GM19467 (cell line): ENCODE results near the gene RGPD5.
"Not testable (repeated sequence)": the region's sequence is repeated elsewhere in the genome, so short reads cannot be mapped to it uniquely, and the experiment has no call there.

Experiments used
- ATAC-seq: cut with Tn5 transposase; IDR thresholded peaks from one replicate; pipeline ENCODE4 v1.9.1; 2021; ENCODE audit warnings: mild to moderate bottlenecking, moderate library complexity; ENCODE audit not compliant: unreplicated experiment

Gene RGPD5

DNA sequence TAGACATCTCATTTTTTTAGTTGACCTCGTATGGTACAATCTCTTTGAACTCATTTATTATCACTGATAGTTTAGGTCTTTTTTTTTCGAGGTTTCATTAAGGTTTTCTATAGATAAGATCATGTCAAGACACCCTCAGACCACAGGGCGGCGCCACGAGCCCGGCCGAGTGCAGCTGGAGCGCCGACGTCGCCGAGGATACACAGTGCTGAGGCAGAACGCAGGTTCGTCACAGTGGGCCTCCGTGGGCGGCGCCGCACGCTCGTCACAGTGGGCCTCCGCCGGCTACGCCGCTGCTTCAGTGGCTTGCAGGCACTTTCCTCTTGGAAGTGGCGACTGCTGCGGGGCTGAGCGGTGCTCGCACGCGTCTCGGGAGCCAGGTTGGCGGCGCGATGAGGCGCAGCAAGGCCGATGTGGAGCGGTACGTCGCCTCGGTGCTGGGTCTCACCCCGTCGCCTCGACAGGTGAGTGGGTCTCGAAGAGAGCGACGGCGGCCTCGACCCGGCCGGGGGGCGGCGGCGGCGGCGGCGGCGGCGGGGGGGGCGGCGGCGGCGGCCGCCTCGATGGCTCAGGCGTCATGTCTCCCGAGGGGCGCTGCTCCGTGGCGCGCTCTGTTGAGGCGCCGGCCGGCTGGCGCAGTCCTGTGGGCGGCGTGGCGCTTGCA lies at the start of gene RGPD5:
Gene RGPD5, plus strand, starts transcription at position 232 of the 664 bp plus-strand sequence. Its CDS starts 161 bp downstream, at position 393.
- ATAC-seq, result peak; percentile 97

DNA sequence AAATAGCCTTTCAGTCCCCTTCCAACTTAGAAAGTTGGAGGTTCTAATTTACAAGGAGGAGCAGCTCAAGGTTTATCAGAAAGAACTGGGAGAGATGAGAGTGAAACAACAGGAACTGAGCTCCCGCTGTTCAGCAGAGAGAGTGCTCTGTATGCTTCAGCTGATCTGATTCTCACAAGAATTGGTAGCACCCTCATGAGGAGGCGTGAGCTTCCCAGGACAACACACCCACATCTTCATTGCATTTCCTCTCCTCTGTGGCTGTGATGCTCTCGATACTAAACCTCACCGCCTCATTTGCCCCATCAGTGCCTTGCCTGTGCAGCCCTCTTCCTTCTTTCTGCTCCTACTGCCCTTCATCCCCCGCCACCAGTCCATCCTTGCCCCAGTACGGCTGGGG lies 42.5 kb upstream of the RGPD5 start:
- not testable (repeated sequence) for ATAC-seq

DNA sequence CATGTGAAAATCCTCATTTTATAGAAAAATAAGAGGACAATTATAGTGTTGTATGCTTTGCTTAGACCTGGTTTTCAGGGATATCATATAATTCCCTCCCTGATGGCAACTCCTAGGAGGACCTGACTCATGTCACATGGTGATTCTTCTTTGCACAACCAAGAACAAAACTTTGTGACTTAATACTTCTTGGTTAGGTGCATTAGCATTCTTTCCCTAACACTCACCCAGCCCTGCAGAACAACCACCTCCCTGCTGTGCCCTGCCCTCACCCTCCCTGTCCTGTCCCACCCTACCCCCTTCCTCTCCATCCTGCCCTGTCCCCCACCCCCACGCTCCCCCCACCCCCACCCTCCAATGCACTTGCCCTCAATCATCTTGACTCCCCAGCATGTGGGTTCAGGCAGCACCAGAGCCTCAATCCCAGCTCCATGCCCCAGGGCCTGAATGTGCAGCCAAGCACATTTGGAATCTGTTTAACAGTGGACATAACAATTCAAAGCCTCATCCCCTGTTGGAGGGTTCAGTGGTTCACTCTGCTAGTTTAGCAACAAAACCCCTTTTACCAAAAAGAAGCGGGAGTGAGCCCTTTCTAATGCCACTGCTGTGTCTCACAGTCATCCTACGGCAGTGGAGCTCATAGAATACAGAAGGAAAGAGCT lies 36.8 kb upstream of the RGPD5 start:
- not testable (repeated sequence) for ATAC-seq

DNA sequence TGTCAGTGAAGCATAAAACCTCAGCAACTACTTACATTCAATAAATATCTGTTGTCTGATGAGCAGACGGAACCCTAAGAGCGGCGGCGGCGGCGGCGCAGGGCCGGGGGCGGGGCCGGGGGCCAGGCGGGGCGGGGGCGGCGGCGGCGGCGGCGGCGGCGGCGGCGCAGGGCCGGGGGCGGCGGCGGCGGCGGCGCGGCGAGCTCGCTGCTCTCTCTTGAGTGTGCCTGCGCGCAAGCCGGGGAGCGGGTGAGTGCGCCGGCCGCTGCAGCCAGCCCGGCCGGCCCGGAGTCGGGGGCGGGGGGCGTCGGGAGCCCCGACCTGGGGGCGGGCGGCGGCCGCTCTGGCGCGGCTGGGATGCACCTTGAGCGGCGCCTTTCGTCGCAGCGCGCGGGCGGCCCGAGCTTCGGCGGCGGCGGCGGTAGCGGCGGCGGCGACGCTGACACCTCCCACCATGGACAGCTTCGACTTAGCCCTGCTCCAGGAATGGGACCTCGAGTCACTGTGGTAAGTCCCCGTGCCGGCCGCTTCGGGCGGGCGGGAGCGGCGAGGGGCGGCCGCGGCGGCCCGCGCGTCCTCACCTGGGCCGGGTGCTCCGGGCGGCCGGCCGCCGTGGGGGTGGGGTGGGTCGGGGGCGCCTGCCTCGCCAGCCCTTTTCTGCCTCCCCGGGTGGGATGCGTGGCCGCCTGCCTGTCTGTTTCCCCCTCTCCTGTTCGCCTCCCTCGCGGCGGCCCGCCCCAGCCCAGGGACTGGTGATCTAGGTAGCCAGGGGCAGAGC lies 33.7 kb upstream of the RGPD5 start:
- not testable (repeated sequence) for ATAC-seq

DNA sequence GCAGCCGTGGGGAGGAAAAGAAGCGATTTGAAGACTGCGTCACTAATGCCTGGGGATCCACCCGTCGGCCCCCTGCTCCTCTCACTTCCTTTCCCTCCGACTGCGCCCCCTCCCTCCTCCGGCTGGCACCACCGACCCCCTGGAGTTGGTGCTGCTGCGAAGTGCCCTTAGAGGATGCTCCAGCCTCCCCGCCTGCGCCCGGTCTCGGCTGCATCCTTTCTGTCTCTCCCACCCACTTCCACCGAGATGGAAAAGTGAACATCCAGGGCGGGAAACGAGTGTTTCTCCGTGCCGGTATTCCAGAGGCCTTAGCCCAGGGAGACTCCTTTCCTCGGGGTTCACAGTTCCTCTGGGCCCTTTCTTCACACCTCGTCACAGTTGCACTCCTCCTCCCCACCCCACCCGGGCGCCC lies 33.1 kb upstream of the RGPD5 start:
- ATAC-seq, result not testable (repeated sequence)

DNA sequence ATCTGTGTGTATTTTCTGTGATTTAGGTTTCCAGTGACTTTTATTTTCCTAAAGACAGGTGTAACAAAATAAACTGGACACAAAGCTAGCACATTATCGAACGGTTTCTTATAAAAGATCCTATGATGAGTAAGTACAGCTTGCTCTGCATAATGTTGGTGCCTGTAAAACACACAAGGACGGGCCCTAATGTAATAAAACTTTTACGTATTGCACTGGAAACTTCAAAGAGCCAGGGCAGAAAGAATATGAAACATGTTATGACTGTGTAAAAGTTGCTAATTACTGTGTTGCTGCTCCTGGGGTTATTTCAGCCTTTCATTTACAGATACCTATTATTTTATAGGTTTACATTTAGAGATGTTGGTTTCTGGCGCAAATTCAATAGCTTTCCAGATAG lies 32.1 kb upstream of the RGPD5 start:
- not testable (repeated sequence) for ATAC-seq

DNA sequence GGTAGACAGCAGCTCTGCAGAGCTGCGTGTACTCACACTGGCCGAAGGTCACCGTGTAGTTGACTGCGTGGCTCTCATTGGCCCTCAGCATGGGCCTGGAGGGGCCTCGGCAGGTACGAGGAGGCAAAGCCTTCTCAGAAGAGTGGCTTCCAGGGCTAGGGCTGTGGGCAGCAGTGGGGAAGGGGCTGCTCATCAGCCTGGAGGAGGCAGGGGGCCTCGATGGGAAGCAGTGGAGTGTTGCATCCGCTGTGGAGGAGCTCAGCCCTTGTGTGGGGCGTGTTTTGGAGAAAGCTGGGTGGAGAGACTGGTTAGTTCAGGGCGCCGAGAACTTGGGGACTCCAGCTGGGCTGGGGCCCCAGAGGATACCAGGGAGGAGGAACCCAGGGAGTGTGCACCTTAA lies 28.0 kb upstream of the RGPD5 start:
- not testable (repeated sequence) for ATAC-seq

DNA sequence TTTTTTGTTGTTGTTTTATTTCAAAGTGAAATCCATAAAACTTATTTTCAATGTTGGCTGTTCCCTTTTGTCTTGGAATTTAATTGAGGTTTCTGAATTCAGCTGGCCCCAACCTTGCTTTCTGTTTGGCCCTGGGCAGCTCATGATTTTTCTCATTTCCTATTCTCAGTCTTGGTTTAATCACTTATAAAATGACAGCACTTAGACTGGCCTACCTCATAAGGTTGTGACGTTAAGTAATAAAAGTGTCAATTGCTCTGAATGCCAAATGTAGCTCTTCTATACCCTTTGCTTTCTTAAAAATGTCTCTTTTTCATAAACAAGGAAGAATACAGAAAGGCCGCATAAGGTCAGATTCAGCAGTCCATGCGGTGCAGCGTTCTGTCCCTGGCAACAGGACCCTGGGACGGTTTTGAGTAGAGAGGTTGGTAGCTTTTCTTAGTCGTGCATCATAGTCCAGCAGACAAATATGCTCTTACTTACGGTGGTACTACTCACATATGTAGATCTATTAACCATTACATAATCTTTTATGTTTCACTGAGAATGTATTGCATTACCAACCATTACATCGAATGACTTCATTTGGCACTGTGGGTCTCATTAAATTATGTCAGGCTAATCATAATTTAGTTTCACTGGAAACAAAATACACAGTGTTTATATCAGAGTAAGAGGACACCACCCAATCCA lies 27.1 kb upstream of the RGPD5 start:
- ATAC-seq, result not testable (repeated sequence)

DNA sequence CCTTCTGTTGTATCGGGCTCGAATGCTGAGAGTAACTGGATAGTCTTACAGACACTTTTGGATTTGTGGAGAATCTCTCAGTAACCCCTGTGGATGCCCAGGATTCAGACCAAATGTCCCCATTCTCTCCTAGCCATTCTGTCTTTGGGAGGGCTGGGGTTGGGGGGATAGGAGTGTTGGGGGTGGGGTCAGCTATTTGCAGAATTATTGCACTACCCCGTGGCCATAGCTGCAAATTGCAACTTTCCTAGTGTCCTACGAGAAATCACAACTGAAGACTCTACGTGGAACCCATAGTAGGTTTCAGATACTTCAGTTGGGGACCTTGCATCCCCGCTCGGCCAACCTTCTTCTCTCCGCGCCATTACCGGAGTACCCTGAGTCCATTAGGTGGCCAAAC lies 25.2 kb upstream of the RGPD5 start:
- not testable (repeated sequence) for ATAC-seq

DNA sequence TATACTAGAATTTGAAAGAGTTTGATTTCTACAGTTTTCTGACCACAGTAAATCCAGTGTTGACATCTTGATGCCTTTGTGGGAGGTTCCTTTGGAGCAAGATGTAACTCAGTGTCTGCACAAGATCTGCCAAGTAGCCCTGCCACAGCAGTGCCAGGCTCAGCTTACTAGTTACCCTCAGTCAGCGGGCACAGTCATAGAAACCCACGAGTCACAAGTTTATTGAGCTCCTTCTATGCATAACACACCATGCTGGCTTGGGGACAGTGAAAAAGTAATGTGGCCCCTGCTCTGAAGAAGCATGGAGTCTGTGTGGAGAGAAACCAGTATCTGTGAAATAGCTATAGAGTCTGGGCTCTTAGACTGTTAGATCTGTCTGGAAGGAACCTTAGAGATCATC lies 15.0 kb upstream of the RGPD5 start:
- not testable (repeated sequence) for ATAC-seq

DNA sequence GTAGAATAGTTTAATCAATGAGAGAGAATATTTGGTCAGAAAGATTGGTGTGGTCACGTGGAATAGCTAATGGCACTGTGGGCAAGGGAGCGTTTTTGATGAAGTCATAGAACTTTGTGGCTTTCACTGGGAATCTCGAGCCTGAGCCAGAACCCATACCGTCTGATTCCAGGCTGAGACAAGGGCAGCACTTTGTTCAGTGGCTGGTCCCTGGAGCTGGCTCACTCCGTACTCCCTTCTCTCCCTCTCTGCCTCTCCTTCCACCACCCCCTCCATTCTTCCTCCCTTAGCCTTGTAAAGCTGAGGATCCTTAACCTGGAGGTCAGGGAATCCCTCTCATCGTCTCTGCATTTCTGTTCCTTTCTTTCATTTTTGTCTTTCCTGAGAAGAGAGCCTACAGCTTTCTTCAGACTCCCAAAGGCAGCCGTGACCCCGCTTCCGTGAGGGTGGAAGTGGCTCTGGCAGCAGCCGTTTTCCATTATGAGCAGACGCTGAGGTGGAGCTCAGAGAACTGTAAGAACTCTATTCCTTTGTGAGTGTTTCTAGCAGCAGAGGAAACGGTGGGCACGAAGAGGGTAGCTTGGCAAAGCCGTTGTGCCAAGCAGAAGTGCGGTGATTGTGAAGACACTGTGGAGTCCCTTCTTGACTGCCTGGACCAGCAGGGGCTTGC lies 12.8 kb upstream of the RGPD5 start:
- ATAC-seq, result not testable (repeated sequence)

DNA sequence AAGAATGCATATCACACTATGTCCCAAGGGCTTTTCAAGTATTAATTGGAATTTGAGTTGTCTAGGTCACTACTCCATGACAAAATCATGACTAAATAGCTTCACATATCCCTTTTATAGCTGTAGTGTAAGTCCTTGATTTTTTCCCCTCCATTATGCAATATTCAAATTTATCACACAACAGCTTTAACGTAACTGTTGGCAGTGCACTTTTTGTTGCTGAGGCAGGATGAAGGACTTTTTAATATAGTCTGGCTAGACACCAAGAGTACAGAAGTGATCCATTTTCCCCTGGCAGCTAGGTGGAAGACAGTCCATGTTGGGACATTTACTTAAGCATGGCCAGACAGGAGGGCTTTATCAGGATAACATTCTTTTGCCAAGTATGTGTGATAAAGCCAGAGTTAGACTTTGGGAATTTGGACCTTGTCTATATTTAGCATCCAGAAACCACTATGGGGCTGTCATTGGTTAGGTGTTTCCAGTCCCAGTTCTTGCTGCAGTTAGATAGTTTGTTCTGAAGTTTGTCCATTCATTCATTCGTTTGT lies 11.6 kb upstream of the RGPD5 start:
- not testable (repeated sequence) for ATAC-seq

DNA sequence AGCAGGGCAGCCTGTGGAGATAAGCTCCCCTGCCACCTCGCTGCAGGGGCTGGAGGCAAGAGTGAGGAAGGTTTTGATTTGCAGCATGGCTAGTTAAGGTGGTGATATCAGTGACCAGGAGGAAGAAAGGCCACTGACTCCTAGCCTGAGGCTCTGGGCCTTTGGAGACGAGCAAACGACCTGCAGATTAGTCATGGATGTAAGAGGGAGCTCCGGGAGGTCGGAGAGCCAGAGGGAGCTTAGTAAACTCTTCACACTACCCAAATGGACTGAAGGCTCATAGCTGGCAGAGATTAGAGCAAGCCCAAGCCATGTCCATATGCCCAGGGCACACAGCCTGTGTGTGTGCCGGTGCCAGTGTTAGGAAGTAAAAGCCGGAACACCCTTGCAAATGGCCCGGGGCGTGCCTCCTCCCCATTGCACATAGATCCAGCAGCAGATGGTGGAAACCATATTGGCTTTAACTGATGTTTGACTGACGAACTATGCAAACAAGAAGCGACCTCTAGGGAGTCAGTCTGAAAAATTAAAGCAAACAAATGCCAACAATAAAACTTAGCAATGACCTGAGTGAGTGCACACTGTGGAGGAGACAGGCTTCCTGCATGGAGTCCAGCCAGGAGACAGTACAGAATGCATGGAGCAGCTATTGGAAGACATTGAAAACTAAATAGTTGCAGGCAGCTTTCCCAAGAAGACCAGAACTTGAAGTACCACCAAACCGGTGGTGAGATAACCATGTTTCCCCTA lies 2.4 kb upstream of the RGPD5 start:
- ATAC-seq, result not testable (repeated sequence)

DNA sequence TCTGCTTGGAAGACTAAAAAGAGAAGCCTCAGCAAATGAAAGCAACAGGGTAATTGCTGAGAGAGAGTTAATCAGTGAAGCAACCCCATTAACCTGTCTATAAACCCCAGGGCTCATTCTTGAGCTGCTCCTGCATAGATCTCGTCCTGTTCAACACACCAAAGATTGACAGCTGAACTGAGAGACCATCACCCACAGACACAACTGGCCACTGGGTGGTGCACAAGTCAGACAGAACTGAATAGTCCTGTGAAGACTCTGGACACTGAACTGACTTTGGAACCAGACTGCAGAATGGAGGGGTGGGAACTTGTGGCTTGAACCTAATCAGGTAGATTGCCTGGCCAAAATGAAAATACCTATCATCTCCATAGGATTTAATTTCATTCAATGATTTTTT lies 1.4 kb upstream of the RGPD5 start:
- ATAC-seq, result not testable (repeated sequence)

DNA sequence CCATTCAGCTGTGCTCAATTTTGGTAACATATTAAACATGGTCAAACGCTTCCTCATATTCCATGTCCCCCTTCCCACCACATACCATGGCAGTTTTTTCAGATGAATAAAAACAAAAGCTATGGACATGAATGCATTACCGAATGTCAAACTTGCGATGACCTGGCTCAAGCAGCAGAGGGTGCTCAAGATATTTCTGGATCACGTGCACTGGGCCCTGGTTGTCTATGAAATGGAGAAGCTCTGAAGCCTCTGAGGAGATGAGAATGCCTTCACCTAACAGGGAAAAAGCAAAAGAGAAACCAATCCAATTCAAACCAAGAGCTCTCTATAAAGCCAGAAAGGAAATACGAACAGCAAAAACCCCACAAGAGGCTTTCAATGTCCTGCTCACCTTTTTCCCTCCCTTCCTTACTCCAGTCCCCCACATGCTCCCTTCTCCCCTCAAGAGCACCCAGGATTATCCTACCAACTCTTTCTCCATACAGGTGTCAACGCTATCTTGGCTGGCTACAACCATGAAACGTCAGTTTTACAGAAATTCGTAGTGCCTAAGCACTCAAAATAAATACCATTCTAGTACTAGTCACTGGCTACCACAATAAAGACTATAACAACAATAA lies 77.1 kb downstream of the RGPD5 start:
- peak; percentile 82 for ATAC-seq

DNA sequence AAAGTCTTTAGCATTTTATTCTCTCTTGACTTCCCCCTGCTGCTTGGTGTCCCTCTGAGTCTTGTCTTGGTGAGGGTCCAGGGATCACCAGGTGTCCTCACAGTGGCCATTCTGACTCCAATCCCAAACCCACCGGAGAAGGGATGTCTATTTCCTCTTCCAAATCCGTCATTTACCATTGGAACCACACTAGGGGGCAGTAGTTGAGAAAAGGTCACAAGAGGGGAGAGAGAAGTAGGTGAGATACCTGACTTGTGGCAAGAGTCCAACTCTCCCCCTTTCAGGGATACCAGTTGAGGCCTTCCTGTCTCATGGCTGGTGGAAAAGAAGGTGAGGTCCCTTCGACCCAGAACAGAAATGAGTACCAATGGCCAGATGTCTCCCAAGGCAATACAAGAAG lies 82.5 kb downstream of the RGPD5 start:
- ATAC-seq, result not testable (repeated sequence)

DNA sequence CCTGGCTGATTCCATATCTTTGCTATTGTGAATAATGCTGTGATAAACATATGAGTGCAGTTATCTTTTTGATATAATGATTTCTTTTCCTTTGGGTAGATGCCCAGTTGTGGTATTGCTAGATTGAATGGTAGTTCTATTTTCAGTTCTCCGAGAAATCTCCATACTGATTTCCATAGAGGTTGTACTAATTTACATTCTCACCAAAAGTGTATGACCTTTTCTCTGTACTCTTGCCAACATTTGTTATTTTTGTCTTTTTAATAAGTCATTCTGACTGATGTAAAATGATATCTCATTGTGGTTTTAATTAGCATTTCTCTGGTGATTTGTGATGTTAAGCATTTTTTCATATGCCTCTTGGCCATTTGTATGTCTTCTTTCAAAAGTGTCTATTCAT lies 88.0 kb downstream of the RGPD5 start:
- ATAC-seq, result not testable (repeated sequence)

DNA sequence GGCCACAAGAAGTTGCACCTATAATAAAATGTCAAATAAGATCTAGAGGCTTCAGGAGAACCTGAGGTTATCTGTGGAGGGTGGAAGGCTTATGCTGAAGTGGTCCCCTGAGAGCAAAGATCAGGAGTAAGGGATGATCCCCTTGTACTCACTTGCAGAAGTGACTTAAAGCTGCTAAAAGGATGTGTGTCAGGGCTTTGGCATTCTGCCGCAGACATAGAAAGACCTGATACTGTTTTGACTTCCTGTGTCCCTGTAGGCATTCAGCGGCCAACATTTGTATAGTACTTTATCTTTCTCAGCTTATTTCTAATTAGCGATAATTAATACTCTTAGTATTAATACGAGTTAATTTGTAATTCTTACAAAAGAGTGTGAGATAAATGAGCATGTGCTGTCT lies 94.3 kb downstream of the RGPD5 start:
- not testable (repeated sequence) for ATAC-seq

DNA sequence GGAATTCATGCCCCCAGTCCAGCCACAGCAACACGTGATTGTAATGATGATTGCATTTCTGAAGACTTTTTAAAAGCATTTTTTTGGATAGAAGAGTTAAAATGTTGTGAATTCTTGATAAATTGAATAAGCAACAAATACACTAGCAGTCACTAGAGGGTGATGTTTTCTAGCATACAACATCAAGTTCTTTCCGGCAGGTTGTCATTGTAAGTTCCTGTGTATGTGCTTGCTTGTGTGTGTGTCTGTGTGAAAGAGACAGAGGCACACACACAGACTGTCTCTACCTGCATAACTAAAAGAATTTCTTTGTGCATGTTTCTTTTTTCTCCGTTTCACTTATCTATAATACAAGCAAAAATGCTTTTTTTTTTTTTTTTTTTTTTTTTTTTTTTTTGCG lies 95.8 kb downstream of the RGPD5 start:
- not testable (repeated sequence) for ATAC-seq
